22Rv1 (cell line): ENCODE measurements around the gene PRKAR1B.

Experiments
- ZFX ChIP-seq: fragments of 450-650 bp; IDR thresholded peaks from 2 replicates; pipeline ENCODE4 v1.6.1; 2017; ENCODE audit warnings: antibody characterized with exemption, borderline replicate concordance
- TF ChIP-seq, protein P1 (sequence below): fragments of 450-650 bp; IDR thresholded peaks from 2 replicates; pipeline ENCODE4 v1.5.1; 2017; ENCODE audit warnings: mild to moderate bottlenecking

DNA sequence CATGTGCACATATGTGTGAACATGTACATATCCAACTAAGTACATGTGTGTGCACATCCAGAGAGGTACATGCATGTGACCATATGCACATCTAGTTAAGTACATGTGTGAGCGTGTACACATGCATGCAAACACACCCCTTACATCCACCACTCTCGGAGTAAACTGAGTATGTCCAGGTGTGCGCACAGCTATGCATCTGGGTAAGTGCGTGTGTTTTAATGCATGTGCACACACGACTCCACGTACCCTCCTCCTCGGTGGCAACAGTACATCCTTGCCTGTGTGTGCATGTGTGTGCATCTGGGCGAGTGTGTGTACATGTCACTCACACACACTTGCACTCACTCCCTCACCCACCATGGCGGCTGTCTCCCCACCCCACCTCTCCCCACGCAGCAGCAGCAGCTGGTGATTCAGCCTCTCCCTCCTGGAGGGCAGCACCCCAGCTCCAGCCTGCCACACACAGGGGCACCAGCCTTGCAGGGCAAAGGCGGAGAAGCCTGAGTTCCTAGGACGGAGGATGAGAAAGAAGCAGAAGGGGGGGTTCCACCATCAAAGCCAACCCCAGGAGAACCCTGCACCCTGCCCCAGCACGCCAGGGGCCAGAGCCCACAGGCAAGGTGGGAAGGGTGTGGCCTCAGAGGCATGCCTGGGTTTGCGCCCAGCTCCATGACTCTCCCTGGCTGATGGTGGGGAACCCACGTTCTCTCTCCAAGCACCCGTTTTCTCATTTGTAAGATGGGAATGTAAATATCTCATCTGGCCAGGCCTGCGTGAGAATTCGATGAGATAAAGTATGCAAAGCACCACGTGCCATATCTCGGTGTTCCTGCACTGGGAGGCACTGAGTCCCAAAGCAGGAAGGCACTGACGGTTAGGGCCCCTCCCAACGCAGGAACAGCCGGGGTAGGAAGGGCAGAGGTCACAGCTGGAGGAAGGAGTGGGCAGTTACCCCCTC is 28.3 kb downstream of the PRKAR1B start:
- TF ChIP-seq, protein P1, sequence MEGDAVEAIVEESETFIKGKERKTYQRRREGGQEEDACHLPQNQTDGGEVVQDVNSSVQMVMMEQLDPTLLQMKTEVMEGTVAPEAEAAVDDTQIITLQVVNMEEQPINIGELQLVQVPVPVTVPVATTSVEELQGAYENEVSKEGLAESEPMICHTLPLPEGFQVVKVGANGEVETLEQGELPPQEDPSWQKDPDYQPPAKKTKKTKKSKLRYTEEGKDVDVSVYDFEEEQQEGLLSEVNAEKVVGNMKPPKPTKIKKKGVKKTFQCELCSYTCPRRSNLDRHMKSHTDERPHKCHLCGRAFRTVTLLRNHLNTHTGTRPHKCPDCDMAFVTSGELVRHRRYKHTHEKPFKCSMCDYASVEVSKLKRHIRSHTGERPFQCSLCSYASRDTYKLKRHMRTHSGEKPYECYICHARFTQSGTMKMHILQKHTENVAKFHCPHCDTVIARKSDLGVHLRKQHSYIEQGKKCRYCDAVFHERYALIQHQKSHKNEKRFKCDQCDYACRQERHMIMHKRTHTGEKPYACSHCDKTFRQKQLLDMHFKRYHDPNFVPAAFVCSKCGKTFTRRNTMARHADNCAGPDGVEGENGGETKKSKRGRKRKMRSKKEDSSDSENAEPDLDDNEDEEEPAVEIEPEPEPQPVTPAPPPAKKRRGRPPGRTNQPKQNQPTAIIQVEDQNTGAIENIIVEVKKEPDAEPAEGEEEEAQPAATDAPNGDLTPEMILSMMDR = no peak
- no peak for TF ChIP-seq ZFX
